OCI-LY7 (cell line): ENCODE data around the gene CARS1. TPM values are rescaled to one million over a fixed set of nuclear protein-coding genes. Genes with fewer than 3 reads are reported as not detected.

Source experiments
- BruUV-seq: library from RNA; stranded (reverse); fragments of 400-500 nt; replicated peaks from 2 replicates; lab custom pipeline; 2021; lab: Mats Ljungman, UMichigan
- CTCF ChIA-PET: fragments of 300-600 bp; sonication (Branson Sonifier 250); formaldehyde crosslinking; loops from one replicate; lab custom pipeline; 2022; ENCODE audit warnings: antibody characterized with exemption; ENCODE audit not compliant: unreplicated experiment; lab: Charles Lee
- POLR2A ChIA-PET: fragments of 300-600 bp; sonication (Branson Sonifier 250); formaldehyde crosslinking; loops from one replicate; lab custom pipeline; 2022; ENCODE audit warnings: antibody characterized with exemption; lab: Charles Lee
- DNase-seq: peaks from one replicate; pipeline ENCODE4 v3.0.0-alpha.2; 2015; ENCODE audit warnings: low spot score
- H2AFZ ChIP-seq: fragments of 200-600 bp; sonication (generic), shearing (Covaris generic); 2 replicates; pipeline ENCODE4 v1.6.1; 2014; ENCODE audit warnings: mild to moderate bottlenecking, antibody characterized with exemption, low read length, moderate library complexity
- H3K27ac ChIP-seq: fragments of 200-600 bp; sonication (generic); 2 replicates; pipeline ENCODE4 v1.5.1; 2014; ENCODE audit warnings: mixed run types, low read depth, mild to moderate bottlenecking, moderate library complexity, low read length, inconsistent platforms; ENCODE audit not compliant: poor library complexity, severe bottlenecking
- H3K36me3 ChIP-seq: fragments of 200-600 bp; sonication (generic); 2 replicates; pipeline ENCODE4 v1.6.1; 2014; ENCODE audit warnings: mild to moderate bottlenecking, antibody characterized with exemption, low read length, moderate library complexity, mixed read lengths; ENCODE audit not compliant: insufficient read depth
- H3K4me1 ChIP-seq: fragments of 200-600 bp; sonication (generic); 2 replicates; pipeline ENCODE4 v1.5.1; 2014; ENCODE audit warnings: mild to moderate bottlenecking, low read length; ENCODE audit not compliant: insufficient read depth, poor library complexity, severe bottlenecking
- H3K4me2 ChIP-seq: fragments of 200-600 bp; sonication (generic); 2 replicates; pipeline ENCODE4 v1.6.1; 2014; ENCODE audit warnings: mild to moderate bottlenecking, low read length
- H3K4me3 ChIP-seq: fragments of 200-600 bp; sonication (generic); 2 replicates; pipeline ENCODE4 v1.5.1; 2014; ENCODE audit warnings: mild to moderate bottlenecking, low read depth, low read length; ENCODE audit not compliant: poor library complexity, severe bottlenecking
- H3K79me2 ChIP-seq: fragments of 200-600 bp; sonication (generic); 2 replicates; pipeline ENCODE4 v1.6.1; 2016; ENCODE audit warnings: low read depth, mild to moderate bottlenecking, low read length, moderate library complexity, mixed read lengths; ENCODE audit not compliant: insufficient read depth
- H3K9me2 ChIP-seq: fragments of 200-600 bp; sonication (generic); 2 replicates; pipeline ENCODE4 v1.6.1; 2016; ENCODE audit warnings: mild to moderate bottlenecking, low read length, mixed read lengths; ENCODE audit not compliant: insufficient read depth
- H3K9me3 ChIP-seq: fragments of 200-600 bp; sonication (generic); 2 replicates; pipeline ENCODE4 v1.6.1; 2014; ENCODE audit warnings: mild to moderate bottlenecking, mixed run types, low read length, mixed read lengths
- H4K20me1 ChIP-seq: fragments of 200-600 bp; sonication (generic); 2 replicates; pipeline ENCODE4 v1.6.1; 2014; ENCODE audit warnings: mild to moderate bottlenecking, antibody characterized with exemption, low read length, moderate library complexity, mixed read lengths; ENCODE audit not compliant: insufficient read depth
- EZH2phosphoT487 ChIP-seq: fragments of 200-600 bp; sonication (generic); IDR thresholded peaks from 2 replicates; pipeline ENCODE4 v1.6.1; 2018; ENCODE audit warnings: low read depth, borderline replicate concordance, mild to moderate bottlenecking, mixed run types, antibody characterized with exemption, low read length, moderate library complexity, mixed read lengths
- intact Hi-C: fragments of 100-400 bp; cut with micrococcal nuclease; formaldehyde crosslinking; loops from one replicate; pipeline ENCODE4 v1.10.0; 2022; ENCODE audit not compliant: unreplicated experiment
- total RNA-seq, 2 experiments: library from RNA; depleted of rRNA in 1 of 2; stranded (reverse); fragments of >200 nt in 1 of 2; shearing (Covaris generic) in 1 of 2; gene quantifications; 2 replicates each; pipeline ENCODE4 v1.2.3, GENCODE V29; 2014 to 2022
- TF ChIP-seq, protein P1 (sequence below): fragments of 200-600 bp; sonication (generic); conservative IDR thresholded peaks from 2 replicates; pipeline ENCODE4 v1.5.1; 2014; ENCODE audit warnings: mild to moderate bottlenecking, antibody characterized with exemption, low read length, moderate library complexity, mixed read lengths

Gene CARS1
- total RNA-seq, 2 experiments from 2014 or later, result 58.3 to 88.8 TPM

DNA sequence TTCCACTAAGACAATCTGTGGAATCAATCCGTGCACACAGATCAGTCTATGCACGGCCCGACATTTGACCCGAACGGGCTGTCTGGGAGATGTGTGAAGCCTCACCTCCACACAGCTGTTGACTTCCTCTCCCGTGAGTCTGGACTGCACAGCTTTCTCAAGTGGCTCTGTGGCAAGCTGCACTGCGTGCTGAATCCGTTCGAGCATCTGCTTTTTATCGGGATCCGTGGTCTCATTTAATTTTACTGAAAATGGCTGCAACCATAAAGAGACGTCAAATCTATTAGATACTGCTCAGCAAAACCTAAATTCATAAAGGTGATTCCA lies 19.3 kb downstream of the CARS1 start:
- Histone ChIP-seq H3K4me2 (no peak overlapping the region), H3K27ac (no peak overlapping the region), H3K79me2 (no peaks in the 10 kb centered on the region), H3K9me3 (no peaks in the 10 kb centered on the region), H2AFZ (no peak overlapping the region), H3K4me1 (peaks cover 24% of the 10 kb centered on the region), H3K4me3 (no peak overlapping the region), H3K36me3 (peaks cover 82% of the 10 kb centered on the region), H3K9me2 (no peaks in the 10 kb centered on the region), H4K20me1 (no peaks in the 10 kb centered on the region)
- intact Hi-C loops, result loop anchor here (1.0 kb wide), 2 partner anchors 53 to 179 kb away; no protein-coding TSS in a partner anchor
- no TSS peak for BruUV-seq
- no peak for DNase-seq
- CTCF ChIA-PET, result interaction anchor here (0.5 kb wide), 1 partner anchor 51 kb away, joined by 4 read pairs; no protein-coding TSS in a partner anchor
- TF ChIP-seq, protein P1, sequence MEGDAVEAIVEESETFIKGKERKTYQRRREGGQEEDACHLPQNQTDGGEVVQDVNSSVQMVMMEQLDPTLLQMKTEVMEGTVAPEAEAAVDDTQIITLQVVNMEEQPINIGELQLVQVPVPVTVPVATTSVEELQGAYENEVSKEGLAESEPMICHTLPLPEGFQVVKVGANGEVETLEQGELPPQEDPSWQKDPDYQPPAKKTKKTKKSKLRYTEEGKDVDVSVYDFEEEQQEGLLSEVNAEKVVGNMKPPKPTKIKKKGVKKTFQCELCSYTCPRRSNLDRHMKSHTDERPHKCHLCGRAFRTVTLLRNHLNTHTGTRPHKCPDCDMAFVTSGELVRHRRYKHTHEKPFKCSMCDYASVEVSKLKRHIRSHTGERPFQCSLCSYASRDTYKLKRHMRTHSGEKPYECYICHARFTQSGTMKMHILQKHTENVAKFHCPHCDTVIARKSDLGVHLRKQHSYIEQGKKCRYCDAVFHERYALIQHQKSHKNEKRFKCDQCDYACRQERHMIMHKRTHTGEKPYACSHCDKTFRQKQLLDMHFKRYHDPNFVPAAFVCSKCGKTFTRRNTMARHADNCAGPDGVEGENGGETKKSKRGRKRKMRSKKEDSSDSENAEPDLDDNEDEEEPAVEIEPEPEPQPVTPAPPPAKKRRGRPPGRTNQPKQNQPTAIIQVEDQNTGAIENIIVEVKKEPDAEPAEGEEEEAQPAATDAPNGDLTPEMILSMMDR, result no peak
- no peak for TF ChIP-seq EZH2phosphoT487
- POLR2A ChIA-PET, result no interaction called here

DNA sequence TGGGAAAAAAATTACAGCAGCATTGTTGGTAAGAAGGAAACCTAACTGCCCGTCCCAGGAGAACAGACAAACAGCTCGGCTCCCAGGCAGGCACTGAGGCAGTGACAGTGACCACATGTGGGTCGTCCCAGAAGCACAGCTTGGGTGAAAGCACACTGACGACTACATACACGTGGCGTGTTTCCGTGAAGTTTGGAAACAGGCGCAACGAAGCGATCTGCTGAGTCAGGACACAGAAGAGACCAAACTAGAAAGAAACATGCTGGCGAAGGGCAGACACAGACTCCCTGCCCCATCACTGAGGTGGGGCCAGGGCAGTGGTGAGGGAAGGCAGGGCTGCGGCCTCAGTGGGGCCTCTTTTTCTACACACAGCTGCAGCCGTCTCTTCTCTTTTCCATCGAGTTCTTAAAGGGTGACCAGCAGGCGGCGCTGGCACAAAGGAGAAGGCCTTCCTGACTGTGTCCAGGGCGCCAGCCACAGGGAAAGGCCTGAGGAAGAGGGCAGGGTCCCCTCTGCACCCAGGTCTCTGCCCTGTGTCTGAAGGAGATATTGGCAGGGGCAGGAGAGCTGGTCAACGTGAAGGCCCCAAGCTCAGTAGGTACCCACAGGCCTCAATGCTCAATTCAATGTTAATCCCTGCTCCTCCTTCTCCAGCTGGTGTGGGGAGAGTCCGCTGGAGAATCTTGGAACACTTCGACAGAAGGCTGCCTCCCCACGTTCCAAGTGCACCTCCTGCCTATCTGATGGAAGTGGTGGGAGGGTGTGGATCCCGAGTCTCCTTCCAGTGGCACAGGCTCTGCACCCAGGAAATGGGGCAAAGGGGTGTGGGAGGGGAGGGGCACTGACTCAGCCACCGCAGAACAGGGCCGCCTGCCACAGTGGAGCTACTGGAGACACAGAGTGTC lies 19.9 kb downstream of the CARS1 start:
- Histone ChIP-seq H3K9me2 (no peaks in the 10 kb centered on the region), H3K27ac (no peak overlapping the region), H3K9me3 (no peaks in the 10 kb centered on the region), H3K4me3 (no peak overlapping the region), H3K79me2 (no peaks in the 10 kb centered on the region), H2AFZ (no peak overlapping the region), H3K4me2 (no peak overlapping the region), H3K36me3 (peaks cover 87% of the 10 kb centered on the region), H3K4me1 (peaks cover 24% of the 10 kb centered on the region), H4K20me1 (no peaks in the 10 kb centered on the region)
- no TSS peak for BruUV-seq
- TF ChIP-seq EZH2phosphoT487, result no peak
- TF ChIP-seq, protein P1, result peak; percentile 85
- peak; percentile 66 for DNase-seq
- POLR2A ChIA-PET, result no interaction called here
- CTCF ChIA-PET, result interaction anchor here (0.5 to 0.6 kb wide), 2 partner anchors 51 to 1777 kb away, joined by 3 to 4 read pairs; no protein-coding TSS in a partner anchor
- intact Hi-C loops, result loop anchor here (1.0 kb wide), 2 partner anchors 54 to 180 kb away; no protein-coding TSS in a partner anchor

DNA sequence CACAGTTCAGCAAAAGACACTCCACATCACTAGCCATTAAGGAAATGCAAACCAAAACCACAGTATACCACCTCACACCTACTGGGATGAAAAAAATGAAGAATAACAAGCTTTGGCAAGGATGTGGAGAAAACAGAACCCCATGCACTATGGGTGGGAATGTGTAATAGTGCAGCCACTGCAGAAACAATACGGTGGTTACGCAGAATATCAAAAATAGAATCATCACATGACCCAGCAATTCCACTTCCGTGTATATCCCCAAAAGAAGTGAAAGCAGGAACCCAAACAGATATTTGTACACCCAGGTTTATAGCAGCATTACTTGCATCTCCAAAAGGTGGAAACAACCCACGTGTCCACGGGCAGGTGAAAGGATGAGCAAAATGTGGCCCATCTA lies 20.8 kb downstream of the CARS1 start:
- DNase-seq, result no peak
- Histone ChIP-seq H4K20me1 (no peaks in the 10 kb centered on the region), H2AFZ (no peak overlapping the region), H3K36me3 (peaks cover 82% of the 10 kb centered on the region), H3K9me2 (no peaks in the 10 kb centered on the region), H3K4me2 (no peak overlapping the region), H3K9me3 (no peaks in the 10 kb centered on the region), H3K27ac (no peak overlapping the region), H3K4me1 (peaks cover 24% of the 10 kb centered on the region), H3K79me2 (no peaks in the 10 kb centered on the region), H3K4me3 (no peak overlapping the region)
- no TSS peak for BruUV-seq
- CTCF ChIA-PET, result no interaction called here
- no peak for TF ChIP-seq EZH2phosphoT487
- TF ChIP-seq, protein P1, result no peak
- intact Hi-C loops, result no loop called here
- POLR2A ChIA-PET, result interaction anchor here (0.7 kb wide), 1 partner anchor 1708 kb away, joined by 3 read pairs; no protein-coding TSS in a partner anchor
